ENCODE data around the gene SLC2A14. TPM values are rescaled to one million over a fixed set of nuclear protein-coding genes. Genes with fewer than 3 reads are reported as not detected.
"Not testable (repeated sequence)": the region's sequence is repeated elsewhere in the genome, so short reads cannot be mapped to it uniquely, and the experiment has no call there.

SLC2A14 gene
- polyA plus RNA-seq, 12 donors = 0.19 to 1.1 (median 0.46) TPM; not detected in 5

- no peak for DNase-seq
Measured at GRCh38 chr12:7870335-7870734, 2.4 kb downstream of the SLC2A14 start.

- no peak for DNase-seq
Measured at GRCh38 chr12:7869137-7869536, 3.6 kb downstream of the SLC2A14 start.

- no peak for DNase-seq
Measured at GRCh38 chr12:7868391-7868790, 4.3 kb downstream of the SLC2A14 start.

GRCh38 chr12:7864601-7865150, 8.0 kb downstream of the SLC2A14 start:
- no peak for DNase-seq

- DNase-seq = not testable (repeated sequence)
Measured at GRCh38 chr12:7862814-7863348, 9.8 kb downstream of the SLC2A14 start.

GRCh38 chr12:7862301-7862700, 10.4 kb downstream of the SLC2A14 start:
- not testable (repeated sequence) for DNase-seq

GRCh38 chr12:7859552-7859951, 13.2 kb downstream of the SLC2A14 start:
- no peak for DNase-seq

GRCh38 chr12:7857971-7858370, 14.7 kb downstream of the SLC2A14 start:
- no peak for DNase-seq

- no peak for DNase-seq
Measured at GRCh38 chr12:7856516-7856915, 16.2 kb downstream of the SLC2A14 start.

- no peak for DNase-seq
Measured at GRCh38 chr12:7853557-7853956, 19.2 kb downstream of the SLC2A14 start.

GRCh38 chr12:7851622-7852081, 21.1 kb downstream of the SLC2A14 start:
- not testable (repeated sequence) for DNase-seq

- DNase-seq = not testable (repeated sequence)
Measured at GRCh38 chr12:7850099-7850498, 22.6 kb downstream of the SLC2A14 start.

- DNase-seq = not testable (repeated sequence)
Measured at GRCh38 chr12:7848098-7848422, 24.7 kb downstream of the SLC2A14 start.

GRCh38 chr12:7847226-7848097, 25.3 kb downstream of the SLC2A14 start:
- not testable (repeated sequence) for DNase-seq

GRCh38 chr12:7844116-7844515, 28.6 kb downstream of the SLC2A14 start:
- no peak for DNase-seq

GRCh38 chr12:7843583-7843982, 29.1 kb downstream of the SLC2A14 start:
- not testable (repeated sequence) for DNase-seq

GRCh38 chr12:7843149-7843548, 29.6 kb downstream of the SLC2A14 start:
- DNase-seq = not testable (repeated sequence)

- not testable (repeated sequence) for DNase-seq
Measured at GRCh38 chr12:7842444-7842843, 30.3 kb downstream of the SLC2A14 start.

GRCh38 chr12:7839848-7840247, 32.9 kb downstream of the SLC2A14 start:
- DNase-seq = not testable (repeated sequence)

GRCh38 chr12:7839226-7839625, 33.5 kb downstream of the SLC2A14 start:
- DNase-seq = not testable (repeated sequence)

- no peak for DNase-seq
Measured at GRCh38 chr12:7837366-7837765, 35.3 kb downstream of the SLC2A14 start.

GRCh38 chr12:7835766-7836165, 36.9 kb downstream of the SLC2A14 start:
- DNase-seq = no peak

- no peak for DNase-seq
Measured at GRCh38 chr12:7835116-7835515, 37.6 kb downstream of the SLC2A14 start.

All from muscle of arm (tissue), 12 donors.